ENCODE results near the gene ISCA2.
A peak's percentile ranks its signal among the peaks of the same experiment; 100 is the strongest.

The ISCA2 gene

GRCh38 chr14:74478996-74479635 lies 14.4 kb upstream of the ISCA2 start:
- Histone ChIP-seq H3K36me3 (ENCODE audit: control insufficient read depth in 2 of 2, insufficient read depth in 1 of 2, low read length in 2 of 2) (peaks cover 4 to 67% of the 10 kb centered on the region in 2 experiments; a peak in 1 of 3 replicates), H3K4me3 (ENCODE audit: low read depth, low read length) (no peak overlapping the region), H3K9me3 (ENCODE audit: control insufficient read depth, insufficient read depth, low read depth, low read length) (no peaks in the 10 kb centered on the region), H3K4me1 (ENCODE audit: control insufficient read depth, insufficient read depth, low read length) (no peaks in the 10 kb centered on the region), H3K27ac (ENCODE audit: extremely low read depth, low read depth, low read length) (no peak overlapping the region)
- TF ChIP-seq KLF8 (tag by site-specific recombination; IDR thresholded peaks at IDR 0.05) (no peak), SP3 (tag by site-specific recombination; IDR thresholded peaks at IDR 0.05) (no peak), ZBTB20 (tag by site-specific recombination; IDR thresholded peaks at IDR 0.05) (no peak), ZNF146 (tag by site-specific recombination; IDR thresholded peaks at IDR 0.05) (no peak), ZNF654 (tag by site-specific recombination; IDR thresholded peaks at IDR 0.05; ENCODE audit: low read depth) (peak; percentile 83), ZNF140 (tag by site-specific recombination; IDR thresholded peaks at IDR 0.05) (no peak), ZSCAN18 (tag by site-specific recombination; IDR thresholded peaks at IDR 0.05) (no peak), ZFP41 (tag by site-specific recombination; IDR thresholded peaks at IDR 0.05; ENCODE audit: borderline replicate concordance) (no peak), CTCF (tag by site-specific recombination; IDR thresholded peaks at IDR 0.05) (peak; percentile 61)
- ChIA-PET POLR2A (interaction anchor here (1.2 kb wide), 1 partner anchor 14 kb away, joined by 3 read pairs; the partner anchor contains the start of genes ISCA2 and NPC2), CTCF (interaction anchor here (0.6 to 2.9 kb wide), 17 partner anchors 11 to 367 kb away, joined by 3 to 29 read pairs (median 4); no protein-coding TSS in a partner anchor)

GRCh38 chr14:74480046-74480445 lies 13.5 kb upstream of the ISCA2 start:
- H3K9me3 ChIP-seq (ENCODE audit: control insufficient read depth, insufficient read depth, low read depth, low read length): no peaks in the 10 kb centered on the region
- ChIA-PET POLR2A (interaction anchor here (0.7 to 1.2 kb wide), 2 partner anchors 13 to 283 kb away, joined by 3 read pairs; partner anchors contain the start of genes ISCA2 and NPC2), CTCF (interaction anchor here (0.6 to 2.9 kb wide), 10 partner anchors 10 to 505 kb away, joined by 3 to 18 read pairs (median 3); no protein-coding TSS in a partner anchor)
- no peak overlapping the region for H3K4me3 ChIP-seq (ENCODE audit: low read depth, low read length)
- no peaks in the 10 kb centered on the region for H3K4me1 ChIP-seq (ENCODE audit: control insufficient read depth, insufficient read depth, low read length)
- no peak overlapping the region for H3K27ac ChIP-seq (ENCODE audit: extremely low read depth, low read depth, low read length)
- TF ChIP-seq MYNN (tag by site-specific recombination; IDR thresholded peaks at IDR 0.05; ENCODE audit: borderline replicate concordance): no peak
- TF ChIP-seq ZFP41 (tag by site-specific recombination; IDR thresholded peaks at IDR 0.05; ENCODE audit: borderline replicate concordance): no peak
- no peak for TF ChIP-seq ZBTB1 (tag by site-specific recombination; IDR thresholded peaks at IDR 0.05)
- no peak for TF ChIP-seq GLIS1 (tag by site-specific recombination; IDR thresholded peaks at IDR 0.05)
- TF ChIP-seq ZNF155 (tag by site-specific recombination; IDR thresholded peaks at IDR 0.05): no peak
- TF ChIP-seq WT1 (tag by site-specific recombination; IDR thresholded peaks at IDR 0.05): no peak
- no peak for TF ChIP-seq ZNF48 (tag by site-specific recombination; IDR thresholded peaks at IDR 0.05)
- TF ChIP-seq ZNF555 (tag by site-specific recombination; conservative IDR thresholded peaks at IDR 0.05): no peak
- TF ChIP-seq FEZF1 (tag by site-specific recombination; IDR thresholded peaks at IDR 0.05): no peak
- TF ChIP-seq ZNF544 (tag by site-specific recombination; IDR thresholded peaks at IDR 0.05): no peak
- no peak for TF ChIP-seq ZNF792 (tag by site-specific recombination; IDR thresholded peaks at IDR 0.05)
- TF ChIP-seq ZNF561 (tag by site-specific recombination; IDR thresholded peaks at IDR 0.05; ENCODE audit: borderline replicate concordance): no peak
- no peak for TF ChIP-seq ZNF664 (tag by site-specific recombination; IDR thresholded peaks at IDR 0.05)
- peaks cover 4 to 72% of the 10 kb centered on the region in 2 experiments; a peak in 2 of 3 replicates for H3K36me3 ChIP-seq (ENCODE audit: control insufficient read depth in 2 of 2, insufficient read depth in 1 of 2, low read length in 2 of 2)
